HG02623 (cell line): ENCODE results near the gene NOTO.

Experiments
- ATAC-seq: cut with Tn5 transposase; IDR thresholded peaks from one replicate; pipeline ENCODE4 v1.9.1; 2021; ENCODE audit warnings: moderate library complexity; ENCODE audit not compliant: unreplicated experiment

Gene NOTO

GRCh38 chr2:73233154-73233931 lies 31.0 kb downstream of the NOTO start, which contains the start of gene PRADC1:
Gene PRADC1, minus strand, starts transcription at chr2:73233239. Its CDS starts 79 bp downstream, at chr2:73233160.
- ATAC-seq, result peak; percentile 92

GRCh38 chr2:73233932-73234832 lies 31.8 kb downstream of the NOTO start, which contains the start of gene CCT7:
Gene CCT7, plus strand, starts transcription at chr2:73234308. Its CDS starts 71 bp downstream, at chr2:73234379.
- ATAC-seq, result peak; percentile 56

- no peak for ATAC-seq
These were observed 33.1 kb downstream of the NOTO start for GRCh38 chr2:73235315-73236028.

- ATAC-seq, result no peak
These were observed 34.8 kb downstream of the NOTO start for GRCh38 chr2:73237168-73237567.

- no peak for ATAC-seq
These were observed 35.8 kb downstream of the NOTO start for GRCh38 chr2:73238149-73238548.

GRCh38 chr2:73238976-73239375 lies 36.6 kb downstream of the NOTO start:
- no peak for ATAC-seq

GRCh38 chr2:73239776-73240175 lies 37.4 kb downstream of the NOTO start:
- ATAC-seq, result no peak

GRCh38 chr2:73243884-73244570 lies 41.7 kb downstream of the NOTO start:
- no peak for ATAC-seq

GRCh38 chr2:73244580-73244979 lies 42.2 kb downstream of the NOTO start:
- ATAC-seq, result no peak

GRCh38 chr2:73246850-73247249 lies 44.5 kb downstream of the NOTO start:
- ATAC-seq, result no peak

- no peak for ATAC-seq
These were observed 47.3 kb downstream of the NOTO start for GRCh38 chr2:73249636-73250035.

- no peak for ATAC-seq
These were observed 48.8 kb downstream of the NOTO start for GRCh38 chr2:73250872-73251846.

- ATAC-seq, result no peak
These were observed 50.1 kb downstream of the NOTO start for GRCh38 chr2:73252238-73253027.

- ATAC-seq, result no peak
These were observed 51.0 kb downstream of the NOTO start for GRCh38 chr2:73253400-73253799.

- no peak for ATAC-seq
These were observed 51.5 kb downstream of the NOTO start for GRCh38 chr2:73253901-73254300.

GRCh38 chr2:73254343-73255006 lies 52.1 kb downstream of the NOTO start:
- no peak for ATAC-seq

- ATAC-seq, result no peak
These were observed 52.8 kb downstream of the NOTO start for GRCh38 chr2:73255007-73255644.
